ENCODE data around the gene RIPOR2. TPM values are rescaled to one million over a fixed set of nuclear protein-coding genes. Genes with fewer than 3 reads are reported as not detected.

The RIPOR2 gene
- total RNA-seq, 1 donor from 2014 or later, result 9.9 TPM

DNA sequence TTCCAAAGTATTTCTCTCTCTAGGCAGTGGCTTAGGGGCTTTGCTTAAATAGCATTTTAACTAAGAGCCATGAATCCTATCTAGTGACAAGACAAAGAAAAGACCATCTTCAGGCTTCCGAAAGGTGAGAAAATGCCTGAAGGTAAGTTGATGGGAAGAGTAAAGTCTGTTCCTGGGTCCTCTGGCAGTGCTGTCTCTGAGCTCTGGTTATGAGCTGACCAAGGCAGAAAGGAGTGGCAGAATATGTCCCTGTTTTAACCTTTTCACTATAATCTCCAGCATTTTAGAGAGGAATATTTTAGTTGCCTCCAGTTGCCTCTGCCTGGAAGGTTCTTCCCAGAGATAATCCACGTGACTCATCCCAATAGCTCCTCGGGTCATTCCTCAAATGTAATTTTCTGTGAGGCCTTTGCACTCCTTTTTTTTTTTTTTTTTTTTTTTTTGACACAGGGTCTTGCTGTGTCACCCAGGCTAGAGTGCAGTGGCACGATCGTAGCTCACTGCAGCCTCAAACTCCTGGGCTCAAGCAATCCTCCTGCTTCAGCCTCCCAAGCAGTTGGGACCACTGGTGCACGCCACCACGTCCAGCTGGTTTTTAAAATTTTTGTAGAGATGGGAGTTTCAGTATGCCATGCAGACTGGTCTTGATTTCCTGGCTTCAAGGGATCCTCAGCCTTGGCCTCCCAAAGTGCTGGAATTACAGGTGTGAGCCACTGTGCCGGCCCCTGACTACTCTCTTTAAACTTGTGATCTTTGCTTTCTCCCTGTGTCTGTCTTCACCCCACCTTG lies 133.3 kb downstream of the RIPOR2 start:
- Histone ChIP-seq H3K27ac (ENCODE audit: low read depth, low read length) (no peak overlapping the region), H3K4me1 (ENCODE audit: control insufficient read depth in 3 of 3, insufficient read depth in 3 of 3, low read length in 3 of 3) (no peaks in the 10 kb centered on the region), H3K36me3 (ENCODE audit: control insufficient read depth in 3 of 3, insufficient read depth in 3 of 3, low read length in 3 of 3) (peaks cover 0 to 12% (median 4%) of the 10 kb centered on the region in 3 donors), H3K27me3 (ENCODE audit: control insufficient read depth in 3 of 3, insufficient read depth in 3 of 3, low read length in 3 of 3) (no peaks in the 10 kb centered on the region), H3K9me3 (ENCODE audit: control insufficient read depth in 3 of 3, low read length in 3 of 3) (no peaks in the 10 kb centered on the region), H3K9ac (ENCODE audit: low read depth in 1 of 3, low read length in 3 of 3) (no peak overlapping the region), H3K4me3 (ENCODE audit: low read length in 3 of 3) (no peak overlapping the region)

- no peaks in the 10 kb centered on the region for H3K9me3 ChIP-seq (ENCODE audit: control insufficient read depth in 3 of 3, low read length in 3 of 3)
- H3K36me3 ChIP-seq (ENCODE audit: control insufficient read depth in 3 of 3, insufficient read depth in 3 of 3, low read length in 3 of 3), result no peaks in the 10 kb centered on the region
- no peak overlapping the region for H3K4me3 ChIP-seq (ENCODE audit: low read length in 3 of 3)
- no peaks in the 10 kb centered on the region for H3K4me1 ChIP-seq (ENCODE audit: control insufficient read depth in 3 of 3, insufficient read depth in 3 of 3, low read length in 3 of 3)
- H3K27me3 ChIP-seq (ENCODE audit: control insufficient read depth in 3 of 3, insufficient read depth in 3 of 3, low read length in 3 of 3), result no peaks in the 10 kb centered on the region
- H3K27ac ChIP-seq (ENCODE audit: low read depth, low read length), result no peak overlapping the region
- no peak overlapping the region for H3K9ac ChIP-seq (ENCODE audit: low read depth in 1 of 3, low read length in 3 of 3)
These were observed 136.2 kb downstream of the RIPOR2 start for GRCh38 chr6:24799541-24799915.

- Histone ChIP-seq H3K36me3 (ENCODE audit: control insufficient read depth in 3 of 3, insufficient read depth in 3 of 3, low read length in 3 of 3) (no peaks in the 10 kb centered on the region), H3K27ac (ENCODE audit: low read depth, low read length) (no peak within 1 kb of the TSS), H3K27me3 (ENCODE audit: control insufficient read depth in 3 of 3, insufficient read depth in 3 of 3, low read length in 3 of 3) (no peaks in the 10 kb centered on the region), H3K9ac (ENCODE audit: low read depth in 1 of 3, low read length in 3 of 3) (no peak within 1 kb of the TSS), H3K4me3 (ENCODE audit: low read length in 3 of 3) (no peak within 1 kb of the TSS), H3K9me3 (ENCODE audit: control insufficient read depth in 3 of 3, low read length in 3 of 3) (no peaks in the 10 kb centered on the region), H3K4me1 (ENCODE audit: control insufficient read depth in 3 of 3, insufficient read depth in 3 of 3, low read length in 3 of 3) (no peaks in the 10 kb centered on the region)
These were observed 136.8 kb downstream of the RIPOR2 start, which contains the start of gene ARMH2 for GRCh38 chr6:24798740-24799540. Gene ARMH2 (minus strand): TSS chr6:24798917. CDS start chr6:24798857, 60 bp downstream.

- Histone ChIP-seq H3K9ac (ENCODE audit: low read depth in 1 of 3, low read length in 3 of 3) (no peak overlapping the region), H3K36me3 (ENCODE audit: control insufficient read depth in 3 of 3, insufficient read depth in 3 of 3, low read length in 3 of 3) (no peaks in the 10 kb centered on the region), H3K27me3 (ENCODE audit: control insufficient read depth in 3 of 3, insufficient read depth in 3 of 3, low read length in 3 of 3) (no peaks in the 10 kb centered on the region), H3K4me1 (ENCODE audit: control insufficient read depth in 3 of 3, insufficient read depth in 3 of 3, low read length in 3 of 3) (no peaks in the 10 kb centered on the region), H3K4me3 (ENCODE audit: low read length in 3 of 3) (no peak overlapping the region), H3K27ac (ENCODE audit: low read depth, low read length) (no peak overlapping the region), H3K9me3 (ENCODE audit: control insufficient read depth in 3 of 3, low read length in 3 of 3) (no peaks in the 10 kb centered on the region)
These were observed 138.1 kb downstream of the RIPOR2 start for GRCh38 chr6:24797596-24798216.

GRCh38 chr6:24796616-24797290 lies 139.0 kb downstream of the RIPOR2 start:
- no peak overlapping the region for H3K4me3 ChIP-seq (ENCODE audit: low read length in 3 of 3)
- no peaks in the 10 kb centered on the region for H3K4me1 ChIP-seq (ENCODE audit: control insufficient read depth in 3 of 3, insufficient read depth in 3 of 3, low read length in 3 of 3)
- H3K27ac ChIP-seq (ENCODE audit: low read depth, low read length), result no peak overlapping the region
- no peaks in the 10 kb centered on the region for H3K27me3 ChIP-seq (ENCODE audit: control insufficient read depth in 3 of 3, insufficient read depth in 3 of 3, low read length in 3 of 3)
- no peaks in the 10 kb centered on the region for H3K36me3 ChIP-seq (ENCODE audit: control insufficient read depth in 3 of 3, insufficient read depth in 3 of 3, low read length in 3 of 3)
- H3K9ac ChIP-seq (ENCODE audit: low read depth in 1 of 3, low read length in 3 of 3), result no peak overlapping the region
- no peaks in the 10 kb centered on the region for H3K9me3 ChIP-seq (ENCODE audit: control insufficient read depth in 3 of 3, low read length in 3 of 3)

- H3K9me3 ChIP-seq (ENCODE audit: control insufficient read depth in 3 of 3, low read length in 3 of 3), result no peaks in the 10 kb centered on the region
- H3K36me3 ChIP-seq (ENCODE audit: control insufficient read depth in 3 of 3, insufficient read depth in 3 of 3, low read length in 3 of 3), result no peaks in the 10 kb centered on the region
- no peak overlapping the region for H3K9ac ChIP-seq (ENCODE audit: low read depth in 1 of 3, low read length in 3 of 3)
- H3K4me3 ChIP-seq (ENCODE audit: low read length in 3 of 3), result no peak overlapping the region
- H3K27ac ChIP-seq (ENCODE audit: low read depth, low read length), result no peak overlapping the region
- no peaks in the 10 kb centered on the region for H3K27me3 ChIP-seq (ENCODE audit: control insufficient read depth in 3 of 3, insufficient read depth in 3 of 3, low read length in 3 of 3)
- no peaks in the 10 kb centered on the region for H3K4me1 ChIP-seq (ENCODE audit: control insufficient read depth in 3 of 3, insufficient read depth in 3 of 3, low read length in 3 of 3)
These were observed 140.7 kb downstream of the RIPOR2 start for GRCh38 chr6:24795106-24795505.

DNA sequence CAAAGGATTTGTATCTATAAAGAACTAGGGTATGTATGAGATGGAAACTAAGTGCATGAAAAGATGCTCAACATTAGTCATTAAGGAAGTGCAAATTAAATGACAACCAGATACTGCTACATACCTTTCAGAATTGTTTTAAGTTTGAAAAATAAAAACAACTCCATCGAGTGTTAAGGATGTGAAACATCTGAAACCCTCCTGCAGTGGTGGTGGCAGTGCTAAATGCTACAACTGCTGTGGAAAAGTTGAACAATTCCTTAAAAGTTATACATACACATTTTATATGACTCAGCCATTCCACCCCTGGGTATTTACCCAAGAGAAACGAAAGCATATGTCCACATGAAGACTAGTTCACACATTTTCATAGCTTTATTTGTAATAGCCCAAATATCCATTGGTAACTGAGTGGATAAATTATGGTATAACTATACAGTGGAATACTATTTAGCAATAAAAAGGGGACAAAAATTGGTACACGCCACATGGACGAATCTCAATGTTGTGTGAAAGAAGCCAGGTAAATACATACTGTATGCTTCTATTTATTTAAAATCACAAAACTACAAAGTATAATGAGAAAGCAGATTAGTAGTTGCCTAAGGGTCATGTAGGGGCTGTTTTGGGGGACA lies 147.6 kb downstream of the RIPOR2 start:
- no peaks in the 10 kb centered on the region for H3K4me1 ChIP-seq (ENCODE audit: control insufficient read depth in 3 of 3, insufficient read depth in 3 of 3, low read length in 3 of 3)
- peaks cover 7 to 20% (median 9%) of the 10 kb centered on the region in 3 donors for H3K36me3 ChIP-seq (ENCODE audit: control insufficient read depth in 3 of 3, insufficient read depth in 3 of 3, low read length in 3 of 3)
- H3K9ac ChIP-seq (ENCODE audit: low read depth in 1 of 3, low read length in 3 of 3), result no peak overlapping the region
- H3K27ac ChIP-seq (ENCODE audit: low read depth, low read length), result no peak overlapping the region
- H3K9me3 ChIP-seq (ENCODE audit: control insufficient read depth in 3 of 3, low read length in 3 of 3), result no peaks in the 10 kb centered on the region
- H3K27me3 ChIP-seq (ENCODE audit: control insufficient read depth in 3 of 3, insufficient read depth in 3 of 3, low read length in 3 of 3), result no peaks in the 10 kb centered on the region
- no peak overlapping the region for H3K4me3 ChIP-seq (ENCODE audit: low read length in 3 of 3)

DNA sequence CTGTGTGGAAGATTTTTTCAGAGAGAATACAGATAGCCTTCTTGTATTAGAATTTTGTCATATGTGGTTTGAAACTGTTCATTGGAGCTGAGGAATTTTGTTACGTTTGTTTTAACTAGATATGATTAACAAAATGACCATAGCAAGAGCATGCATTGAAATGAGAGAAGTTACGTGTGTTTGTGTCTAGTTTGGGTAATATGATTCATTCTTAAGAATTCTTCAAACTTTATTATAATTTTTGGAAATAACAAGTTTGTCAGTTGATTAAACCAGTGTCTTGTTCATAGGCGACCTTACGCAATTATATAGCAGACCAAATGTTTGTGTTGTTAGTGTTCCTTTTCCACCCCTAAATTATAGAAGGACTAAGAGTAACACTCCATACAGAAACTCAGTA lies 155.6 kb downstream of the RIPOR2 start:
- no peak overlapping the region for H3K4me3 ChIP-seq (ENCODE audit: low read length in 3 of 3)
- H3K9me3 ChIP-seq (ENCODE audit: control insufficient read depth in 3 of 3, low read length in 3 of 3), result no peaks in the 10 kb centered on the region
- peaks cover 0 to 18% (median 4%) of the 10 kb centered on the region in 3 donors for H3K36me3 ChIP-seq (ENCODE audit: control insufficient read depth in 3 of 3, insufficient read depth in 3 of 3, low read length in 3 of 3)
- peaks cover 2 to 14% (median 9%) of the 10 kb centered on the region in 3 donors for H3K4me1 ChIP-seq (ENCODE audit: control insufficient read depth in 3 of 3, insufficient read depth in 3 of 3, low read length in 3 of 3)
- H3K27me3 ChIP-seq (ENCODE audit: control insufficient read depth in 3 of 3, insufficient read depth in 3 of 3, low read length in 3 of 3), result no peaks in the 10 kb centered on the region
- no peak overlapping the region for H3K9ac ChIP-seq (ENCODE audit: low read depth in 1 of 3, low read length in 3 of 3)
- no peak overlapping the region for H3K27ac ChIP-seq (ENCODE audit: low read depth, low read length)

DNA sequence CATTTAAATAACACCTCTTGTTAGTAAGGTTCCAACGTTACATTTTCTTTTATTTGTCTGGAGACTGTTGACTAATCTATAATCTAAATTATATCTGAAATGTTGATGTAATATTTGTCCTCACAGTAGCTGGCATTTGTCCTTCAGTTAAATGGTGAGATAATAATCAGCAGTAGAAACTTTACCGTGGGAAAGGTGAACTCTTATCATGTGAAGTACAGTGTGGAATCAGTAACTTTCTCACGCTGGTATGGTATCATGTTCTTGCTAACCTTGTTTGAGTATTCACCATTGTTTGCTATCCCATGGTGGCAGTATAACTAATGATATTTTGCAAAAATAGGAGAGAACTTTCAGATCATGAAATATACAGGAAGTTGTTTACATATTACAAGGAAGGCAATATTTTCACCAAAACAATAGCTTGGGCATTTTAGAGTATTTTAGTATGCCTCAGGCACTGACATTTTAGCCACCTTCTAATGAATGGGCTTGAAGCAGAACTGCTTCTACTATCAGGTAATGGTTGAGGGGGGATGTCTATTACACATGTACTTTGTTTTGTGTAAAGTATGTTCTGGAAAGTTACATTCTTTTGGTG lies 156.2 kb downstream of the RIPOR2 start:
- no peak overlapping the region for H3K4me3 ChIP-seq (ENCODE audit: low read length in 3 of 3)
- H3K4me1 ChIP-seq (ENCODE audit: control insufficient read depth in 3 of 3, insufficient read depth in 3 of 3, low read length in 3 of 3), result peaks cover 2 to 14% (median 9%) of the 10 kb centered on the region in 3 donors
- H3K27ac ChIP-seq (ENCODE audit: low read depth, low read length), result no peak overlapping the region

More for the DNA sequence above, 156.2 kb downstream of the RIPOR2 start:
- no peaks in the 10 kb centered on the region for H3K27me3 ChIP-seq (ENCODE audit: control insufficient read depth in 3 of 3, insufficient read depth in 3 of 3, low read length in 3 of 3)
- H3K36me3 ChIP-seq (ENCODE audit: control insufficient read depth in 3 of 3, insufficient read depth in 3 of 3, low read length in 3 of 3), result peaks cover 2 to 17% (median 4%) of the 10 kb centered on the region in 3 donors
- no peak overlapping the region for H3K9ac ChIP-seq (ENCODE audit: low read depth in 1 of 3, low read length in 3 of 3)
- no peaks in the 10 kb centered on the region for H3K9me3 ChIP-seq (ENCODE audit: control insufficient read depth in 3 of 3, low read length in 3 of 3)
